Fibroblast of mammary gland (primary cell): ENCODE results near the gene PSTPIP1.
A peak's percentile ranks its signal among the peaks of the same experiment; 100 is the strongest.
"Not testable (repeated sequence)": the region's sequence is repeated elsewhere in the genome, so short reads cannot be mapped to it uniquely, and the experiment has no call there.

Experiments
- DNase-seq: peaks from one replicate; pipeline ENCODE4 v3.0.0-alpha.2; 2010; ENCODE audit warnings: low read depth
- H3K4me3 ChIP-seq: 2 replicates; pipeline ENCODE4 v1.5.1; 2011; ENCODE audit warnings: low read depth, mild to moderate bottlenecking, low read length, moderate library complexity; ENCODE audit not compliant: control insufficient read depth
- CTCF ChIP-seq: conservative IDR thresholded peaks from 2 replicates; pipeline ENCODE4 v1.5.1; 2011; ENCODE audit warnings: low read depth, low read length, inconsistent platforms; ENCODE audit not compliant: control insufficient read depth, insufficient read depth

The PSTPIP1 gene

GRCh38 chr15:76961268-76962011 lies 33.5 kb upstream of the PSTPIP1 start:
- DNase-seq = no peak
- no peak overlapping the region for H3K4me3 ChIP-seq
- no peak for TF ChIP-seq CTCF

DNA sequence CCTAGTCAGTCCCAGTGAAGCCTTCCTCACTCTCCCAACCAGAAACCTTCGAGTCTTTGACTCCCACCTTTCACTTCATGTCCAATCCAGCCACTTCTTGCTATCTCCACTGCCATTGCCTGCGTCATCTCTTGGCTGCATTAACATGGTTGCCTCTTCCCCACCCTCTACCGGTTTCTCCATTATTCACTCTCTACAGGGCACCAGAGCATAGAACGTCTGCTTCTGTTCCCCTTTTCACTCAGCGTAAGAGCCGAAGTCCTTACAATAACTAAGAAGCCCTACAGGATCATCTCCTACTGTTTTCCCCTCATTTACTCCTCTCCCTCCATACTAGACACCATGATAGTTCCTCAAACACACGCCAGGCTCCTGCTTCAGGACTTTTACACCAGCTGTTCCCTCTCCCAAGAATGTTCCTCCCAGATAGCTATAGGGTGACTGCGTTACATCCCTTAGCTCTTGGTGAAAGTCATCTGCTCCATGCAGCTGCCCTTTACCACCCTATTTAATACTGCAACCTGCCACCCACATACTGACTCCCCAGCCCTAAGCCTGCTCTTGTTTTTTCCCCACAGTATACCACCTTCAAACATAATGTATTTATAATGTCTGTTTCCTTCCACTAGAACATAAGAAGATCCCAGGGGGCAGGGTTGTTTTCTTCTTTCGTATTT lies 32.5 kb upstream of the PSTPIP1 start:
- DNase-seq = no peak
- TF ChIP-seq CTCF = no peak
- no peak overlapping the region for H3K4me3 ChIP-seq

- TF ChIP-seq CTCF = no peak
- DNase-seq = no peak
- H3K4me3 ChIP-seq = no peak overlapping the region
These were observed 31.3 kb upstream of the PSTPIP1 start for GRCh38 chr15:76963596-76963995.

DNA sequence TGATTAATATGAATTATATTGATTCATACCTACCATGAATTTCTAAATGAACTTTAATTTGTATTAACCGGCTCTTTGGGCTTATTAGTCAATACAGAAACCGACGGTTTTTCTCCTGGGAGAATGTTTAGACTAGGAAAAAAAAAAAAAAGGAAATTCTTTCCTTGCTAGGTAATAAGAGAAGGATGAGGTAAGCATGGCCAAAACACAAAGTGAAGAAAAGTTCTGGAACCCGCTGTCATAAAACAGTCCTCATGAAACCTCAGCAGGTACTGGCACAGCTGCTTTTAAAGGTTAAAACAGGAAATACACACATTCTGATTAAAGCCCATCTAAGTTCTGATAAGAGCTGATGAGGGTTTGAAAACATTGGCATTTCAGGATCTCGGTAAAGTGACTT lies 30.8 kb upstream of the PSTPIP1 start:
- H3K4me3 ChIP-seq = no peak overlapping the region
- DNase-seq = no peak
- no peak for TF ChIP-seq CTCF

- H3K4me3 ChIP-seq = not testable (repeated sequence)
- peak; percentile 70 for DNase-seq
These were observed 28.9 kb upstream of the PSTPIP1 start for GRCh38 chr15:76966051-76966450.

DNA sequence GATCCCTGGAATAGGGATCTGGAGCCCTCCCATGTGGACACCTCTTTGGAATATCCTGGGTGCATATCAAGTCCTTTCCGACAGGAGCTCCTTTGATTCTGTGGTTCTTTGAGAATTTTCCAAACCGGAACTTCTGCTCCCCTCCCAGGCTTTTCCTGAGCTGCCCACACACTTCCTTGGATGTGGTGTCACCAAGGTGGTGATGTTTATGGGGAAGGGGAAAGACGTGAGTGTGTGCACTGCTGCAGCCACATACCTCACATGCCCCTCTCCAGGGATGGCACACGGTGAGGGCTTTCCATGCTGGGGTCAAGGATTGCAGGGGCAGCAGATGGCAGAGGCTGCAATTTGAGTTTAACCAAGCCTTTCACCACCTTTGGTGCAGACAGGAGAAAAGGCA lies 27.9 kb upstream of the PSTPIP1 start:
- TF ChIP-seq CTCF = no peak
- H3K4me3 ChIP-seq = no peak overlapping the region
- DNase-seq = no peak

- no peak for TF ChIP-seq CTCF
- no peak for DNase-seq
These were observed 26.6 kb upstream of the PSTPIP1 start for GRCh38 chr15:76968306-76968705.

More at GRCh38 chr15:76968306-76968705, 26.6 kb upstream of the PSTPIP1 start:
- no peak overlapping the region for H3K4me3 ChIP-seq
